ENCODE results near the gene CALCB. TPM values are rescaled to one million over a fixed set of nuclear protein-coding genes. Genes with fewer than 3 reads are reported as not detected.
"Not testable (repeated sequence)": the region's sequence is repeated elsewhere in the genome, so short reads cannot be mapped to it uniquely, and the experiment has no call there.

The CALCB gene
- total RNA-seq, 1 donor from 2014 or later: not detected

- no peak overlapping the region for H3K4me3 ChIP-seq
- intact Hi-C loops (cut with micrococcal nuclease): no loop called here
- TF ChIP-seq CTCF (IDR thresholded peaks at IDR 0.05; ENCODE audit: borderline replicate concordance): no peak
- peaks cover 35% of the 10 kb centered on the region for H3K27me3 ChIP-seq (ENCODE audit: low read depth)
- no peaks in the 10 kb centered on the region for H3K9me3 ChIP-seq (replicated peaks)
- H3K4me1 ChIP-seq: no peaks in the 10 kb centered on the region
- no peak for DNase-seq
- no peaks in the 10 kb centered on the region for H3K36me3 ChIP-seq
- no peak overlapping the region for H3K27ac ChIP-seq (replicated peaks)
These were observed 10.8 kb upstream of the CALCB start for GRCh38 chr11:15062599-15062998.

- not testable (repeated sequence) for H3K4me3 ChIP-seq; H3K27ac ChIP-seq (replicated peaks); H3K36me3 ChIP-seq; DNase-seq
- H3K4me1 ChIP-seq: peaks cover 19% of the 10 kb centered on the region
- peaks cover 58% of the 10 kb centered on the region for H3K27me3 ChIP-seq (ENCODE audit: low read depth)
- H3K9me3 ChIP-seq (replicated peaks): peaks cover 24% of the 10 kb centered on the region
- intact Hi-C loops (cut with micrococcal nuclease): loop anchor here (10.0 kb wide), 1 partner anchor 155 kb away; no protein-coding TSS in a partner anchor
These were observed 3.6 kb upstream of the CALCB start for GRCh38 chr11:15069751-15070150.

- Histone ChIP-seq H3K36me3 (no peaks in the 10 kb centered on the region), H3K9me3 (replicated peaks) (peaks cover 24% of the 10 kb centered on the region), H3K4me3 (no peak overlapping the region), H3K27ac (replicated peaks) (no peak overlapping the region), H3K27me3 (ENCODE audit: low read depth) (peaks cover 65% of the 10 kb centered on the region), H3K4me1 (peaks cover 20% of the 10 kb centered on the region)
- intact Hi-C loops (cut with micrococcal nuclease): loop anchor here (10.0 kb wide), 1 partner anchor 157 kb away; no protein-coding TSS in a partner anchor
- TF ChIP-seq CTCF (IDR thresholded peaks at IDR 0.05; ENCODE audit: borderline replicate concordance): no peak
- DNase-seq: no peak
These were observed 1.7 kb upstream of the CALCB start for GRCh38 chr11:15071556-15072255.

GRCh38 chr11:15072551-15073143, 746 bp upstream of the CALCB start:
- Histone ChIP-seq H3K27ac (replicated peaks) (no peak overlapping the region), H3K4me3 (no peak overlapping the region), H3K9me3 (replicated peaks) (peaks cover 24% of the 10 kb centered on the region), H3K36me3 (no peaks in the 10 kb centered on the region), H3K4me1 (peaks cover 20% of the 10 kb centered on the region), H3K27me3 (ENCODE audit: low read depth) (peaks cover 74% of the 10 kb centered on the region)
- DNase-seq: no peak
- no peak for TF ChIP-seq CTCF (IDR thresholded peaks at IDR 0.05; ENCODE audit: borderline replicate concordance)
- intact Hi-C loops (cut with micrococcal nuclease): loop anchor here (10.0 kb wide), 1 partner anchor 158 kb away; no protein-coding TSS in a partner anchor

DNA sequence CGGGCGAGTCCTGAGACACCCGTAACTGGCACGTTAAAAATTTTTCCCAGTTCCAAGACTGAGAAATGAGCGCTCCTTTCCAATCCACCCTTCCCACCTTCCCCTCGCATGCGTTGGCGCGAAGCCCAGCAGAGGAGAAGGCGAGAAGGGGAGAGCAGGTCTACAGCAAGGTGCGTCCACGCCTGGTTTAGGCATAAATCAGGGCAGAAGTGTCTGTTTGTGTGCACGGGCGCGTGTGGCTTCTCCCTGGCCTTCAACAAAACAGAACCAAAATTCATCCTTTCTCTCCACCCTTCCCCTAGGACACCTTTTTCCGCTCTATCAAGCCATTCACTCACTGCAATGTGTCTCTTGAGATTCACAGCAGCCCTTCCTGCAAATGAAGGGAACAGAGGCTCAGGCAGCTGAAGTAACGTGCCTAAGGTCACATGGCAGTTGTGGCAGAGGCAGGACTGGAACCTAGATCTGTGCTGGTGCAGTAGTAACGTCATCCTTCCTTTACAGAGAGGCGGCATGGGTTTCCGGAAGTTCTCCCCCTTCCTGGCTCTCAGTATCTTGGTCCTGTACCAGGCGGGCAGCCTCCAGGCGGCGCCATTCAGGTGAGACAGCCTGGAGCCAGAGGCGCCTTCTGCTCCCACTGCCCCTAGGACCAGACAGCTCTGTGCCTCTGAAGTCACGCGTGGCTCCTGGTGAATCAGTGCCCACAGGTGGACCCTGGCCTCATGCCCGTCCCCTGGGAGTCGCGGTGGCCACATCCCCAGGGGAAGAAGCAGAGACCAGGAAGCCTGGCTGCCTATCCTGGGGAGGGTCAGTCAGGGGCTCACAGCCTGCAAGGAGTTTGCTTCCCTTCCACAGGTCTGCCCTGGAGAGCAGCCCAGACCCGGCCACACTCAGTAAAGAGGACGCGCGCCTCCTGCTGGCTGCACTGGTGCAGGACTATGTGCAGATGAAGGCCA, 1.1 kb downstream of the CALCB start:
- peak; percentile 81 for DNase-seq
- Histone ChIP-seq H3K36me3 (no peaks in the 10 kb centered on the region), H3K27me3 (ENCODE audit: low read depth) (peaks cover 85% of the 10 kb centered on the region), H3K4me1 (peaks cover 20% of the 10 kb centered on the region), H3K9me3 (replicated peaks) (peaks cover 13% of the 10 kb centered on the region), H3K4me3 (peak overlapping the region; percentile 58), H3K27ac (replicated peaks) (no peak overlapping the region)
- peak; percentile 78 for TF ChIP-seq CTCF (IDR thresholded peaks at IDR 0.05; ENCODE audit: borderline replicate concordance)
- intact Hi-C loops (cut with micrococcal nuclease): loop anchor here (10.0 kb wide), 1 partner anchor 160 kb away; no protein-coding TSS in a partner anchor
